H1 (cell line): ENCODE results near the gene LECT2.

ENCODE experiments used
- CEBPB ChIP-seq: IDR thresholded peaks from 2 replicates; pipeline ENCODE4 v1.6.1; 2012; ENCODE audit warnings: low read depth, low read length
- CTCF ChIP-seq, 3 experiments: IDR thresholded peaks; 1 replicate in 2 of 3; 2 replicates in 1 of 3; pipeline versions ENCODE4 v1.5.1 to v1.6.1; 2011; ENCODE audit warnings: low read length in 3 of 3, mild to moderate bottlenecking in 3 of 3, inconsistent platforms in 2 of 3, low read depth in 1 of 3, moderate library complexity in 1 of 3; ENCODE audit not compliant: insufficient read depth in 1 of 3; ENCODE audit errors: control extremely low read depth in 1 of 3
- EGR1 ChIP-seq: IDR thresholded peaks from 2 replicates; pipeline ENCODE4 v1.6.1; 2011; ENCODE audit warnings: low read depth, low read length, borderline replicate concordance
- GTF2F1 ChIP-seq: IDR thresholded peaks from 2 replicates; pipeline ENCODE4 v1.6.1; 2012; ENCODE audit warnings: low read depth, low read length, improper control_type of control experiment, borderline replicate concordance
- POLR2A ChIP-seq, 2 experiments: IDR thresholded peaks; 1 replicate in 1 of 2; 2 replicates in 1 of 2; pipeline ENCODE4 v1.6.1; 2011; ENCODE audit warnings: low read depth in 2 of 2, low read length in 2 of 2, mild to moderate bottlenecking in 2 of 2; ENCODE audit errors: control extremely low read depth in 1 of 2
- SIN3A ChIP-seq, 2 experiments: IDR thresholded peaks in 1 of 2; conservative IDR thresholded peaks in 1 of 2; 2 replicates each; pipeline ENCODE4 v1.6.1; 2011 to 2012; ENCODE audit warnings: low read length in 2 of 2, improper control_type of control experiment in 1 of 2, low read depth in 1 of 2, mild to moderate bottlenecking in 1 of 2
- SP1 ChIP-seq: IDR thresholded peaks from 2 replicates; pipeline ENCODE4 v1.6.1; 2011; ENCODE audit warnings: low read depth, low read length
- TAF1 ChIP-seq: IDR thresholded peaks from 2 replicates; pipeline ENCODE4 v1.6.1; 2011; ENCODE audit warnings: mild to moderate bottlenecking, low read depth, low read length

GRCh38 chr5:135913713-135914626 lies 40.8 kb downstream of the LECT2 start:
- no peak for TF ChIP-seq CTCF (IDR thresholded peaks at IDR 0.05; ENCODE audit: control extremely low read depth in 1 of 3, insufficient read depth in 1 of 3, low read depth in 1 of 3, low read length in 3 of 3)
- TF ChIP-seq POLR2A (IDR thresholded peaks at IDR 0.05; ENCODE audit: control extremely low read depth in 1 of 2, low read depth in 2 of 2, low read length in 2 of 2), result no peak
- TF ChIP-seq CEBPB, result no peak
- no peak for TF ChIP-seq GTF2F1
- no peak for TF ChIP-seq SP1
- TF ChIP-seq SIN3A (conservative IDR thresholded peaks at IDR 0.05 in 1 of 2, IDR thresholded peaks at IDR 0.05 in 1 of 2; ENCODE audit: low read depth in 1 of 2, low read length in 2 of 2), result no peak
- no peak for TF ChIP-seq TAF1
- no peak for TF ChIP-seq EGR1
